Endodermal cell (in vitro differentiated cells): ENCODE measurements around the gene SPATA33. TPM values are rescaled to one million over a fixed set of nuclear protein-coding genes. Genes with fewer than 3 reads are reported as not detected.

Experiments
- DNase-seq: peaks from one replicate; pipeline ENCODE4 v3.0.0-alpha.2; 2017
- H3K27ac ChIP-seq: 2 replicates; pipeline ENCODE4 v1.5.1; 2013; ENCODE audit warnings: mild to moderate bottlenecking, low read depth, low read length, moderate library complexity
- H3K27me3 ChIP-seq: 2 replicates; pipeline ENCODE4 v1.6.1; 2013; ENCODE audit warnings: mild to moderate bottlenecking, low read length, moderate library complexity; ENCODE audit not compliant: insufficient read depth, control insufficient read depth, poor library complexity, severe bottlenecking
- H3K36me3 ChIP-seq: 2 replicates; pipeline ENCODE4 v1.7.0; 2013; ENCODE audit warnings: mild to moderate bottlenecking, low read length, moderate library complexity; ENCODE audit not compliant: control insufficient read depth, insufficient read depth
- H3K4me1 ChIP-seq: one replicate; pipeline ENCODE4 v1.7.0; 2013; ENCODE audit warnings: low read length; ENCODE audit not compliant: control insufficient read depth, insufficient read depth
- H3K4me3 ChIP-seq: 2 replicates; pipeline ENCODE4 v1.5.1; 2013; ENCODE audit warnings: mild to moderate bottlenecking, low read length, moderate library complexity
- H3K9ac ChIP-seq: 2 replicates; pipeline ENCODE4 v1.6.1; 2013; ENCODE audit warnings: mild to moderate bottlenecking, low read length, moderate library complexity; ENCODE audit not compliant: poor library complexity, severe bottlenecking; ENCODE audit errors: extremely low read depth
- H3K9me3 ChIP-seq: 2 replicates; pipeline ENCODE4 v1.6.1; 2013; ENCODE audit warnings: mild to moderate bottlenecking, low read length, moderate library complexity; ENCODE audit not compliant: control insufficient read depth
- H3K27ac Mint-ChIP-seq: 2 replicates; pipeline ENCODE4 v1.8.0; 2020; ENCODE audit warnings: mixed read lengths
- H3K27me3 Mint-ChIP-seq: 2 replicates; pipeline ENCODE4 v1.8.0; 2021; ENCODE audit warnings: mild to moderate bottlenecking, mixed read lengths; ENCODE audit not compliant: insufficient read depth
- H3K36me3 Mint-ChIP-seq: 2 replicates; pipeline ENCODE4 v1.8.0; 2020; ENCODE audit warnings: low read depth, mixed read lengths
- H3K4me1 Mint-ChIP-seq: 2 replicates; pipeline ENCODE4 v1.8.0; 2020; ENCODE audit warnings: mixed read lengths
- H3K4me3 Mint-ChIP-seq: 2 replicates; pipeline ENCODE4 v1.8.0; 2020; ENCODE audit warnings: mild to moderate bottlenecking, moderate library complexity, mixed read lengths
- H3K9me3 Mint-ChIP-seq: 2 replicates; pipeline ENCODE4 v1.8.0; 2020; ENCODE audit warnings: mild to moderate bottlenecking, mixed read lengths
- CTCF ChIP-seq: fragments of 200-600 bp; sonication (generic); conservative IDR thresholded peaks from 2 replicates; pipeline ENCODE4 v1.5.0; 2021; ENCODE audit warnings: antibody characterized with exemption, mild to moderate bottlenecking
- WGBS, 2 experiments: methylation state at CpG; one replicate each; pipeline versions ENCODE4 v1.1.5 to v1.1.7; 2013; ENCODE audit warnings: missing lambda C conversion rate in 2 of 2, mixed read lengths in 1 of 2; ENCODE audit not compliant: insufficient coverage in 1 of 2, insufficient read length in 1 of 2; 5-methylcytosine and 5-hydroxymethylcytosine counted together
- long read RNA-seq, 4 experiments: library from polyadenylated mRNA in 2 of 4; library from RNA in 1 of 4; library from capped mRNA in 1 of 4; stranded (forward) in 3 of 4; unstranded in 1 of 4; transcript quantifications; one replicate each; pipeline ENCODE4 v2.0.0, GENCODE V29; 2020 to 2021; ENCODE audit warnings: inconsistent platforms in 1 of 4
- polyA plus RNA-seq, 2 experiments: library from polyadenylated mRNA; stranded (reverse); fragments of 50-300 nt; gene quantifications; one replicate each; pipeline ENCODE4 v1.2.3, GENCODE V29; 2013
- total RNA-seq, 2 donors: library from RNA; stranded (reverse); fragmentation: NEBNext Ultra II Directional in 1 of 2; extraction: Animal tissue kit (Norgen Biotek cat#: 25700) in 1 of 2; gene quantifications; 2 replicates in 1 of 2; 3 replicates in 1 of 2; pipeline ENCODE4 v1.2.1, GENCODE V29; 2021

SPATA33 gene
- total RNA-seq = 10 to 100 TPM; 21.8 to 28.7 TPM
- 19.6 TPM for polyA plus RNA-seq (2013, experiment 1 of 2)
- 16.8 TPM for polyA plus RNA-seq (2013, experiment 2 of 2)
- long read RNA-seq, experiment 1, partial matches to known transcripts = 1 of 18 reads
- long read RNA-seq, experiment 1, other reads (novel, unspliced or antisense) = 2 of 18 reads
- long read RNA-seq, experiment 2, transcript SPATA33-201 (3 exons, 2,190 nt) = major isoform, 5 of 17 reads
- long read RNA-seq, experiment 2, partial matches to known transcripts = 1 of 17 reads
- long read RNA-seq, experiment 2, other reads (novel, unspliced or antisense) = 4 of 17 reads
- long read RNA-seq, experiment 3, transcript SPATA33-201 (3 exons, 2,190 nt) = major isoform, 7 of 27 reads
- long read RNA-seq, experiment 3, transcript SPATA33-210 (2 exons, 1,546 nt) = minor isoform, 5 of 27 reads
- long read RNA-seq, experiment 3, partial matches to known transcripts = 0 of 27 reads
- long read RNA-seq, experiment 3, other reads (novel, unspliced or antisense) = 10 of 27 reads
- long read RNA-seq, experiment 4, transcript SPATA33-204 (2 exons, 2,368 nt) = major isoform, 6 of 31 reads
- long read RNA-seq, experiment 4, transcript SPATA33-209 (3 exons, 1,490 nt) = major isoform, 6 of 31 reads
- long read RNA-seq, experiment 4, transcript SPATA33-210 (2 exons, 1,546 nt) = minor isoform, 5 of 31 reads
- long read RNA-seq, experiment 4, transcript SPATA33-201 (3 exons, 2,190 nt) = major isoform, 6 of 31 reads
- long read RNA-seq, experiment 4, partial matches to known transcripts = 3 of 31 reads
- long read RNA-seq, experiment 4, other reads (novel, unspliced or antisense) = 5 of 31 reads

GRCh38 chr16:89657442-89658220 is at the start of gene SPATA33, which contains the start of gene CHMP1A:
Gene SPATA33, plus strand, starts transcription at chr16:89657836. Its CDS starts 76 bp downstream, at chr16:89657912.
Gene CHMP1A, minus strand, starts transcription at chr16:89657708. Its CDS starts 120 bp downstream, at chr16:89657588.
- Histone ChIP-seq H3K4me1 (no peaks in the 10 kb centered on the region), H3K9me3 (peaks cover 9% of the 10 kb centered on the region), H3K4me3 (peak within 1 kb of the TSS; percentile 90), H3K36me3 (peaks cover 41% of the 10 kb centered on the region), H3K27me3 (no peaks in the 10 kb centered on the region), H3K9ac (peak within 1 kb of the TSS; percentile 82), H3K27ac (peak within 1 kb of the TSS; percentile 49)
- 0% methylated on average over 64 to 99 of the region's 99 CpGs for WGBS, 2 experiments
- Mint-ChIP-seq H3K4me3 (peak within 1 kb of the TSS; percentile 81), H3K4me1 (peaks cover 5% of the 10 kb centered on the region), H3K36me3 (peaks cover 57% of the 10 kb centered on the region), H3K27ac (peak within 1 kb of the TSS; percentile 74), H3K9me3 (peaks cover 16% of the 10 kb centered on the region), H3K27me3 (no peaks in the 10 kb centered on the region)
- TF ChIP-seq CTCF = no peak
- DNase-seq = peak; percentile 96

GRCh38 chr16:89607937-89608740 is 49.5 kb upstream of the SPATA33 start:
- no peak overlapping the region for H3K9ac ChIP-seq
- no peak for TF ChIP-seq CTCF
- Mint-ChIP-seq H3K36me3 (no peaks in the 10 kb centered on the region), H3K4me1 (peaks cover 18% of the 10 kb centered on the region), H3K27ac (no peak overlapping the region), H3K9me3 (no peaks in the 10 kb centered on the region), H3K4me3 (no peak overlapping the region), H3K27me3 (no peaks in the 10 kb centered on the region)
- no peaks in the 10 kb centered on the region for H3K27me3 ChIP-seq
- no peaks in the 10 kb centered on the region for H3K9me3 ChIP-seq
- WGBS, 2 experiments = 92 to 94% methylated on average over 29 to 32 of the region's 32 CpGs
- peaks cover 9% of the 10 kb centered on the region for H3K4me1 ChIP-seq
- no peak overlapping the region for H3K4me3 ChIP-seq
- DNase-seq = no peak
- H3K27ac ChIP-seq = no peak overlapping the region
- no peaks in the 10 kb centered on the region for H3K36me3 ChIP-seq
